ENCODE measurements around the gene DISC1. TPM values are rescaled to one million over a fixed set of nuclear protein-coding genes. Genes with fewer than 3 reads are reported as not detected.

DISC1 gene
- polyA plus RNA-seq, 3 donors = 5.5 to 14.7 (median 5.8) TPM

DNA sequence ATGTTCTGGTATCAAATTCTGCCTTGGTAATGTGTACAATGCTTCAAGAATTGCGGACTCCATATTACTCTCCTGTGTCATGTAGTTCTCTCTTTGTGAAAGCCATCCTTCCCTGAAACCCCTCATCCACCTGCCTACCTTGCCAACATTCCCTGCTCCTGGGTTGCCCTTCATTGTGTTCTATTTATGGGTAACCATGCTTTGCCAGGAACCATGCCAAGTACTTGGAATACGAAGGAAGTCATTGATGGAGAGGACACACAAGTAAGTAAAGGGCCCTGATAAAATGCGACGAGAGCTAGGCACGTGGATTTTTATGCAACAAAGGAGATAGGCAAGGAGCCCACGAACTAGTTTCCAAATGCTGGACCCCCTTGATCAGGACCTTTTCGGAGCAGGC is 300.8 kb downstream of the DISC1 start:
- H3K27me3 Mint-ChIP-seq (ENCODE audit: low read depth in 3 of 3) = no peaks in the 10 kb centered on the region
- Histone ChIP-seq H4K20me1 (ENCODE audit: insufficient read depth, low read length) (peaks cover 35% of the 10 kb centered on the region), H3K4me2 (replicated peaks; ENCODE audit: extremely low read depth, low read length, poor library complexity, severe bottlenecking) (no peak overlapping the region), H3K9ac (ENCODE audit: insufficient read depth, low read length, poor library complexity, severe bottlenecking) (no peak overlapping the region), H3K4me1 (ENCODE audit: control insufficient read depth in 1 of 2, insufficient read depth in 2 of 2, low read length in 2 of 2) (no peaks in the 10 kb centered on the region), H3K27me3 (ENCODE audit: control insufficient read depth in 2 of 2, insufficient read depth in 2 of 2, low read length in 2 of 2) (no peaks in the 10 kb centered on the region), H3K36me3 (replicated peaks in 1 of 2; ENCODE audit: control insufficient read depth in 1 of 2, insufficient read depth in 2 of 2, low read length in 2 of 2) (peaks cover 0 to 39% of the 10 kb centered on the region in 2 donors), H3K27ac (ENCODE audit: low read depth in 1 of 2, low read length in 2 of 2) (no peak overlapping the region), H3K79me2 (ENCODE audit: insufficient read depth, low read length) (peaks cover under 1% of the 10 kb centered on the region), H3K9me3 (replicated peaks in 1 of 2; ENCODE audit: control insufficient read depth in 1 of 2, insufficient read depth in 1 of 2, low read length in 2 of 2) (peaks cover 3 to 6% of the 10 kb centered on the region in 2 donors), H2AFZ (ENCODE audit: insufficient read depth, low read depth, low read length, poor library complexity, severe bottlenecking) (no peak overlapping the region), H3K4me3 (replicated peaks in 1 of 3; ENCODE audit: low read depth in 2 of 3, low read length in 3 of 3) (no peak overlapping the region)
- peaks cover 0 to 11% (median 5%) of the 10 kb centered on the region in 7 donors for H3K9me3 Mint-ChIP-seq
- WGBS (ENCODE audit: insufficient coverage) = 99% methylated on average over 6 of the region's 7 CpGs
- TF ChIP-seq, protein P1, sequence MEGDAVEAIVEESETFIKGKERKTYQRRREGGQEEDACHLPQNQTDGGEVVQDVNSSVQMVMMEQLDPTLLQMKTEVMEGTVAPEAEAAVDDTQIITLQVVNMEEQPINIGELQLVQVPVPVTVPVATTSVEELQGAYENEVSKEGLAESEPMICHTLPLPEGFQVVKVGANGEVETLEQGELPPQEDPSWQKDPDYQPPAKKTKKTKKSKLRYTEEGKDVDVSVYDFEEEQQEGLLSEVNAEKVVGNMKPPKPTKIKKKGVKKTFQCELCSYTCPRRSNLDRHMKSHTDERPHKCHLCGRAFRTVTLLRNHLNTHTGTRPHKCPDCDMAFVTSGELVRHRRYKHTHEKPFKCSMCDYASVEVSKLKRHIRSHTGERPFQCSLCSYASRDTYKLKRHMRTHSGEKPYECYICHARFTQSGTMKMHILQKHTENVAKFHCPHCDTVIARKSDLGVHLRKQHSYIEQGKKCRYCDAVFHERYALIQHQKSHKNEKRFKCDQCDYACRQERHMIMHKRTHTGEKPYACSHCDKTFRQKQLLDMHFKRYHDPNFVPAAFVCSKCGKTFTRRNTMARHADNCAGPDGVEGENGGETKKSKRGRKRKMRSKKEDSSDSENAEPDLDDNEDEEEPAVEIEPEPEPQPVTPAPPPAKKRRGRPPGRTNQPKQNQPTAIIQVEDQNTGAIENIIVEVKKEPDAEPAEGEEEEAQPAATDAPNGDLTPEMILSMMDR (IDR thresholded peaks at IDR 0.05) = no peak
- DNase-seq = no peak
- peaks cover 18 to 26% of the 10 kb centered on the region in 2 donors for H3K36me3 Mint-ChIP-seq
- H3K4me3 Mint-ChIP-seq = no peak overlapping the region
- intact Hi-C loops (cut with micrococcal nuclease) = no loop called here
- H3K4me1 Mint-ChIP-seq = peaks cover 2% of the 10 kb centered on the region
- no peak overlapping the region for H3K27ac Mint-ChIP-seq

- H3K9me3 Mint-ChIP-seq = peaks cover 0 to 11% (median 6%) of the 10 kb centered on the region in 7 donors
- no peaks in the 10 kb centered on the region for H3K27me3 ChIP-seq (ENCODE audit: control insufficient read depth in 2 of 2, insufficient read depth in 2 of 2, low read length in 2 of 2)
- WGBS (ENCODE audit: insufficient coverage) = 32% methylated on average over 8 of the region's 8 CpGs
- peaks cover 20 to 32% of the 10 kb centered on the region in 2 donors for H3K36me3 Mint-ChIP-seq
- intact Hi-C loops (cut with micrococcal nuclease) = no loop called here
- no peak overlapping the region for H3K27ac Mint-ChIP-seq
- no peak overlapping the region for H3K27ac ChIP-seq (ENCODE audit: low read depth in 1 of 2, low read length in 2 of 2)
- TF ChIP-seq, protein P1 (IDR thresholded peaks at IDR 0.05) = no peak
- no peak overlapping the region for H3K4me2 ChIP-seq (replicated peaks; ENCODE audit: extremely low read depth, low read length, poor library complexity, severe bottlenecking)
- no peak for DNase-seq
- H3K36me3 ChIP-seq (replicated peaks in 1 of 2; ENCODE audit: control insufficient read depth in 1 of 2, insufficient read depth in 2 of 2, low read length in 2 of 2) = peaks cover 0 to 31% of the 10 kb centered on the region in 2 donors
- H3K27me3 Mint-ChIP-seq (ENCODE audit: low read depth in 3 of 3) = no peaks in the 10 kb centered on the region
- no peak overlapping the region for H3K4me3 Mint-ChIP-seq
- no peak overlapping the region for H3K9ac ChIP-seq (ENCODE audit: insufficient read depth, low read length, poor library complexity, severe bottlenecking)
- no peak overlapping the region for H3K4me3 ChIP-seq (replicated peaks in 1 of 3; ENCODE audit: low read depth in 2 of 3, low read length in 3 of 3)
- H2AFZ ChIP-seq (ENCODE audit: insufficient read depth, low read depth, low read length, poor library complexity, severe bottlenecking) = no peak overlapping the region
- no peaks in the 10 kb centered on the region for H3K4me1 ChIP-seq (ENCODE audit: control insufficient read depth in 1 of 2, insufficient read depth in 2 of 2, low read length in 2 of 2)
- peaks cover 2% of the 10 kb centered on the region for H3K4me1 Mint-ChIP-seq
- H3K79me2 ChIP-seq (ENCODE audit: insufficient read depth, low read length) = no peaks in the 10 kb centered on the region
- peaks cover 26% of the 10 kb centered on the region for H4K20me1 ChIP-seq (ENCODE audit: insufficient read depth, low read length)
- peaks cover 3 to 6% of the 10 kb centered on the region in 2 donors for H3K9me3 ChIP-seq (replicated peaks in 1 of 2; ENCODE audit: control insufficient read depth in 1 of 2, insufficient read depth in 1 of 2, low read length in 2 of 2)
Measured at GRCh38 chr1:231929311-231929710, 302.7 kb downstream of the DISC1 start.

Measured in CD14-positive monocyte (primary cell).